ENCODE data around the gene ACO1. TPM values are rescaled to one million over a fixed set of nuclear protein-coding genes. Genes with fewer than 3 reads are reported as not detected.

Gene ACO1
- total RNA-seq, 2 experiments from 2014 or later, result 8.5 to 9.1 TPM

DNA sequence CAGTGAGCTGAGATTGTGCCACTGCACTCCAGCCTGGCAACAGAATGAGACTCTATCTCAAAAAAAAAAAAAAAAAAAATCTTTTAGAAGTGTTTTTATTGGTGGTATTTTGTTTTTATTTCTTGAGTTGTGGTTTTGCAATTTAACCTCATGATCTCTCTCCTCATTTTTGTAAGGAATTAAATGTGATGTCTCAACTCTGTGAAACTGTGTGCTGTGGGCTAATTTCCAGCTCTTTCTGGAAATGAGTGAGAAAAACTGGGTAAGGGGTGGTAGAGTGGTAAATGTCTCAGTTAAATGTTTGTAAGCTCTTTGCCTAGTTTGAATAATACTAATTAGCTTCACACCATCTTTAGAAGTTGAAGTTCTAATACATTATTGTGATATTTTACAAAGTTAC lies 29.0 kb downstream of the ACO1 start:
- Mint-ChIP-seq H3K36me3 (peaks cover 4% of the 10 kb centered on the region), H3K27me3 (no peaks in the 10 kb centered on the region), H3K9me3 (no peaks in the 10 kb centered on the region), H3K4me1 (no peaks in the 10 kb centered on the region), H3K27ac (no peak overlapping the region), H3K4me3 (no peak overlapping the region)
- ATAC-seq (ENCODE audit: low read depth), result no peak
- POLR2A ChIA-PET, result no interaction called here
- no peak for DNase-seq

GRCh38 chr9:32414856-32415255 lies 30.4 kb downstream of the ACO1 start:
- no peak overlapping the region for H3K4me3 Mint-ChIP-seq
- H3K9me3 Mint-ChIP-seq, result no peaks in the 10 kb centered on the region
- no peaks in the 10 kb centered on the region for H3K4me1 Mint-ChIP-seq
- DNase-seq, result no peak
- ATAC-seq (ENCODE audit: low read depth), result no peak
- no peaks in the 10 kb centered on the region for H3K27me3 Mint-ChIP-seq
- no peak overlapping the region for H3K27ac Mint-ChIP-seq
- POLR2A ChIA-PET, result no interaction called here
- H3K36me3 Mint-ChIP-seq, result peaks cover 9% of the 10 kb centered on the region

DNA sequence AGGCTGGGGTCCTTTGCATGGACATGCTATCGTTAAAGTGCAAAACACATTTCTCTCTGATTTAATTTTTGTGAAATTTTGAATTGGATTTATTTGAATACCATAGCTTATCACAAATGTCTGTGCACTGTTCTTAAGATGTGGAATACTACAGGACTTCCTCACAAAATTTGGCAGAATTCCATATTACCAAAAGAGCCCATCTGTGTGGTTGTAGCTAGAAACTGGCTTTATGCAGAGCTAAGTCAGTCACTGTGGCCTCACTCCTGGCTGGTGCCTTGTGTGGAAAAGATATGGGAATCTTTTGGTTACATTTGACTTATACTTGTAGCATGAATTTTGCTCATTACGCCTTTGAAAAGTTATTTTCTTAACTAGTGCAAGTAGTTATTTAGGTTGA lies 35.5 kb downstream of the ACO1 start:
- Mint-ChIP-seq H3K9me3 (no peaks in the 10 kb centered on the region), H3K36me3 (peaks cover 18% of the 10 kb centered on the region), H3K4me1 (no peaks in the 10 kb centered on the region), H3K27ac (no peak overlapping the region), H3K4me3 (no peak overlapping the region), H3K27me3 (no peaks in the 10 kb centered on the region)
- no peak for ATAC-seq (ENCODE audit: low read depth)
- POLR2A ChIA-PET, result no interaction called here
- DNase-seq, result no peak

- ATAC-seq (ENCODE audit: low read depth) (no peak), DNase-seq (no peak)
- Mint-ChIP-seq H3K4me3 (no peak overlapping the region), H3K27me3 (no peaks in the 10 kb centered on the region), H3K9me3 (no peaks in the 10 kb centered on the region), H3K36me3 (peaks cover 18% of the 10 kb centered on the region), H3K4me1 (peaks cover 4% of the 10 kb centered on the region), H3K27ac (no peak overlapping the region)
- POLR2A ChIA-PET, result no interaction called here
These were observed 37.9 kb downstream of the ACO1 start for GRCh38 chr9:32422237-32422806.

GRCh38 chr9:32423371-32423770 lies 38.9 kb downstream of the ACO1 start:
- no peaks in the 10 kb centered on the region for H3K27me3 Mint-ChIP-seq
- H3K4me1 Mint-ChIP-seq, result peaks cover 6% of the 10 kb centered on the region
- peaks cover 19% of the 10 kb centered on the region for H3K36me3 Mint-ChIP-seq
- ATAC-seq (ENCODE audit: low read depth) (no peak), DNase-seq (no peak)
- H3K27ac Mint-ChIP-seq, result no peak overlapping the region
- POLR2A ChIA-PET, result no interaction called here
- H3K4me3 Mint-ChIP-seq, result no peak overlapping the region
- H3K9me3 Mint-ChIP-seq, result no peaks in the 10 kb centered on the region

DNA sequence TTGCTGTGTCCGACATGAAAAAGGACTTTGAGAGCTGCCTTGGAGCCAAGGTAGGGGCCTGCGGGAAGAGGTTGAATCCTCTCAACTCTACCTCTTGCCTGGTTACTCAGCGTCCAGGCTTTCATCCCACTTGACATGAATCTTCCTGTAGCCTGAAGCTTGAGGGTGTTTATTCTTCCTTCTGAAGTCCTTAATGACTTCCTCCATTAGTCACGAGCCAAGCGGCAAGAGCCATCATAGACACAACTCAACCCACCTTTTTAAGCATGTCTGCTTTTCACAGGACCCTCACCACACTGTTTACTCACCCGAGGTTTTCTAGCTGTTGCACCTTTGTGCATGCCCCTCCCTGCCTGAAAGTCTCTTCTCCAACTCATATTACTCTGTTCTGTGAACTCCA lies 40.2 kb downstream of the ACO1 start:
- peaks cover 6% of the 10 kb centered on the region for H3K4me1 Mint-ChIP-seq
- DNase-seq (no peak), ATAC-seq (ENCODE audit: low read depth) (no peak)
- H3K4me3 Mint-ChIP-seq, result no peak overlapping the region
- H3K36me3 Mint-ChIP-seq, result peaks cover 15% of the 10 kb centered on the region
- POLR2A ChIA-PET, result no interaction called here
- H3K9me3 Mint-ChIP-seq, result no peaks in the 10 kb centered on the region
- H3K27ac Mint-ChIP-seq, result peak overlapping the region; percentile 7
- H3K27me3 Mint-ChIP-seq, result no peaks in the 10 kb centered on the region

DNA sequence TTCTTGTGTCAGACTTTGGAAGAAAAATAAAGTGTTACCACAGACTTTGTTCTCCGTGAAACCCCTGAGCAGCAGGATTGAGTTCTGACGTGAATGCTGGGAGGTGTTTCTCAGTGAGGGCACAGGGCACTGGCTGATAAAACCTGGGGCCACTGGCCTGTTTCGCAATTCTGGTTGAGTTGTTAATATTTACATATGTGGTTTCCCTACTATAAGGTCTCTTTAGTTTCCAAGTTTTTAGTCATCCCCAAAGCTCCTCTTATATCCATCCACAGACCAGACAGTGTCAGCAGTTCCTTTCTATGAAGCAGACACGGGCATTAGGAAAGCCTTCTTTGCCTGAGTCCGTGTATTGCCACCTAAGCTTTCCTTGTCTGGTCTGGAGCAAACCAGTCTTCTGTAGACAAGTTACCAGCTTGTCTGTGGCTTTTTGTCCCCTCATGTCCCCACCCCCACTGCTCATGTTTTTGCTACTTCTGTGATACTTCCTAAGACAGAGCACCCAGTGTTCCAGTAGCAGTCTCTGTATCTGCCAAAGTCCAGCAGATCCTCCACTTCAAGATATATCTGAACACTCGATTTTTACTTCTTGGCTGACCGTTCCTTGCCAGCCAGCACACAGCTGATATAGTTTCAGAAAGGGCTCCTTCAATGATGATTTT lies 42.0 kb downstream of the ACO1 start:
- DNase-seq (no peak), ATAC-seq (ENCODE audit: low read depth) (no peak)
- Mint-ChIP-seq H3K4me1 (peaks cover 6% of the 10 kb centered on the region), H3K36me3 (peaks cover 18% of the 10 kb centered on the region), H3K27me3 (no peaks in the 10 kb centered on the region), H3K9me3 (no peaks in the 10 kb centered on the region), H3K27ac (peak overlapping the region; percentile 32), H3K4me3 (no peak overlapping the region)
- POLR2A ChIA-PET, result no interaction called here

DNA sequence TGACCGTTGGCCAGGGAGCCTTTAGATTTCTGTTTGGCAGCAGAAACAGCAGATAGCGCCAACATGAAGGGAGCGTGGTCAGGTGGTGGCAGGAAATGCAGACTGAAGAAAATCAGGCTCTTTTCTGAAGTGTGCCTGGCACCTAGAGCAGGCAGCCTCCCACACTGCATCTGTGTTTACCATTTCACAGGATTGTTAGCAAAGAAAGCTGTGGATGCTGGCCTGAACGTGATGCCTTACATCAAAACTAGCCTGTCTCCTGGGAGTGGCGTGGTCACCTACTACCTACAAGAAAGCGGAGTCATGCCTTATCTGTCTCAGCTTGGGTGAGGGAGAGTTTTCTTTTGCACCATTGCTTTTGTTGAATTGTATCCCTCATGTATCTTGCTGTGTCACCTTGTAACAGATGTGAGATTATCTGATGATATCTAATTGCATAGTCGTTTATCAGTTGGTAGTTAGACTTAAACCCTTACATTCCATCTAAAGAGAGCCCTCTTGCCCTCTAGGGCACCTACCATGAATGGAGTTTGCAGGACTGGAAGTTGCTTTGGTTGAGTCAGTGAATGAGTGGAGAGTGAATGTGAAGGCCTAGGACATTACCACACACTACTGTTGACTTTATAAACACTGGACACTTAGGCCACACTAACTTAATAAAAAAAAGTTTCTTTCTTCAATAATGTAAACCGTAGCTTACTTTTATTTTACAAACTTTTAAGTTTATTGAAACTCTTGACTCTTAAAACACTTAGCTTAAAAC lies 42.8 kb downstream of the ACO1 start:
- Mint-ChIP-seq H3K9me3 (no peaks in the 10 kb centered on the region), H3K4me1 (peaks cover 6% of the 10 kb centered on the region), H3K27ac (peak overlapping the region; percentile 52), H3K36me3 (peaks cover 17% of the 10 kb centered on the region), H3K4me3 (no peak overlapping the region), H3K27me3 (no peaks in the 10 kb centered on the region)
- POLR2A ChIA-PET, result no interaction called here
- ATAC-seq (ENCODE audit: low read depth) (peak; percentile 57), DNase-seq (no peak)

DNA sequence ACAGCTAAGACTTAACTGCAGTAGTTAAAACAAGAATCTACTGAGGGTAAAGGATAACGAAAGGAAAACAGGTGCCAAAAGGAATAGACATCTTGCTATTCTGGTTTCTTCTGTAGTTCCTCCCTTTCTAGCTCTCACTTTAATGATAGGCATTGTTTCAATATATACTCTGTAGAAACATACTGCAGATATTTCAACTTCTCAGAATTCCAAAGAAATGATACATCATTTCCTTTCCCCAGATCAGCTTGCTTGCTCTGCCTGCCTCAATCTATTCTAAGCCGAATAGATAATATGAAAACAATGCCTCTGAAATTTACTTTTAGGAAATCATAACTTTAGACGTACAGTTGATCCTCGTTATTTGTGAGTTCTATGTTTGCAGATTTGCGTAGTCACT lies 46.3 kb downstream of the ACO1 start:
- POLR2A ChIA-PET, result no interaction called here
- no peak for DNase-seq

GRCh38 chr9:32431196-32431595 lies 46.8 kb downstream of the ACO1 start:
- ATAC-seq (ENCODE audit: low read depth) (no peak), DNase-seq (no peak)
- H3K4me3 Mint-ChIP-seq, result no peak overlapping the region
- H3K27ac Mint-ChIP-seq, result no peak overlapping the region
- no peaks in the 10 kb centered on the region for H3K9me3 Mint-ChIP-seq
- peaks cover 12% of the 10 kb centered on the region for H3K36me3 Mint-ChIP-seq
- peaks cover 6% of the 10 kb centered on the region for H3K4me1 Mint-ChIP-seq
- no peaks in the 10 kb centered on the region for H3K27me3 Mint-ChIP-seq
- POLR2A ChIA-PET, result no interaction called here

More for the DNA sequence above, 46.3 kb downstream of the ACO1 start:
- no peak overlapping the region for H3K4me3 Mint-ChIP-seq
- H3K4me1 Mint-ChIP-seq, result peaks cover 6% of the 10 kb centered on the region
- H3K27me3 Mint-ChIP-seq, result no peaks in the 10 kb centered on the region
- ATAC-seq (ENCODE audit: low read depth), result no peak
- peaks cover 12% of the 10 kb centered on the region for H3K36me3 Mint-ChIP-seq
- H3K27ac Mint-ChIP-seq, result no peak overlapping the region
- H3K9me3 Mint-ChIP-seq, result no peaks in the 10 kb centered on the region

- ATAC-seq (ENCODE audit: low read depth), result no peak
- no peaks in the 10 kb centered on the region for H3K9me3 Mint-ChIP-seq
- no peak for DNase-seq
- H3K27ac Mint-ChIP-seq, result no peak overlapping the region
- H3K36me3 Mint-ChIP-seq, result peaks cover 12% of the 10 kb centered on the region
- H3K4me1 Mint-ChIP-seq, result peaks cover 6% of the 10 kb centered on the region
- no peak overlapping the region for H3K4me3 Mint-ChIP-seq
- no peaks in the 10 kb centered on the region for H3K27me3 Mint-ChIP-seq
- POLR2A ChIA-PET, result no interaction called here
These were observed 47.6 kb downstream of the ACO1 start for GRCh38 chr9:32431940-32432555.

GRCh38 chr9:32434892-32435291 lies 50.4 kb downstream of the ACO1 start:
- H3K27me3 Mint-ChIP-seq, result no peaks in the 10 kb centered on the region
- POLR2A ChIA-PET, result no interaction called here
- H3K9me3 Mint-ChIP-seq, result no peaks in the 10 kb centered on the region
- ATAC-seq (ENCODE audit: low read depth) (no peak), DNase-seq (no peak)
- peaks cover 10% of the 10 kb centered on the region for H3K36me3 Mint-ChIP-seq
- no peak overlapping the region for H3K27ac Mint-ChIP-seq
- H3K4me3 Mint-ChIP-seq, result no peak overlapping the region
- H3K4me1 Mint-ChIP-seq, result peaks cover 1% of the 10 kb centered on the region

GRCh38 chr9:32441678-32442077 lies 57.2 kb downstream of the ACO1 start:
- DNase-seq, result no peak
- peaks cover 29% of the 10 kb centered on the region for H3K36me3 Mint-ChIP-seq
- no peak for ATAC-seq (ENCODE audit: low read depth)
- H3K27ac Mint-ChIP-seq, result no peak overlapping the region
- no peaks in the 10 kb centered on the region for H3K27me3 Mint-ChIP-seq
- H3K4me1 Mint-ChIP-seq, result no peaks in the 10 kb centered on the region
- H3K4me3 Mint-ChIP-seq, result no peak overlapping the region
- no peaks in the 10 kb centered on the region for H3K9me3 Mint-ChIP-seq
- POLR2A ChIA-PET, result no interaction called here

DNA sequence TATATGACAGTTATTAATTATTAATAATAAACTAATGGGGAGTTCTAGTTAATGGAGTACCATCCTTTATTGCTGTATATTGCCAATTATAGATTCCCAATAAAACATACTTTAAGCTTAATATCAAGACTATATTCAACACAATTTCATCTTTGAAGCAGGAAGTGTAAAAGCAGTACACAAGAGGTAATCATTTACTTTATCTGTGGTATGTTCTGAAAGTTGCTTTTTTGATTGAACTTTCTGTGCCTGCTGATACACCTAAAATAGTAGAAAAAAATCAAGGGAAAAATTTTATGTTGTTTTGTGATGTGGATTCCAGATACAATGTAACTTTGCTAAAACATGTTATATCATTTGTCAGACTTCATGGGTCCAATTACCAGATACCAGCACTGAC lies 58.0 kb downstream of the ACO1 start:
- no peak for DNase-seq
- H3K4me3 Mint-ChIP-seq, result no peak overlapping the region
- no peaks in the 10 kb centered on the region for H3K27me3 Mint-ChIP-seq
- no peaks in the 10 kb centered on the region for H3K9me3 Mint-ChIP-seq
- no peak overlapping the region for H3K27ac Mint-ChIP-seq
- H3K36me3 Mint-ChIP-seq, result peaks cover 37% of the 10 kb centered on the region
- ATAC-seq (ENCODE audit: low read depth), result no peak
- POLR2A ChIA-PET, result no interaction called here
- no peaks in the 10 kb centered on the region for H3K4me1 Mint-ChIP-seq

All from activated naive CD8-positive, alpha-beta T cell treated with anti-CD3 and anti-CD28 coated beads, Interleukin-2, amount 10 ng/mL, durations not matched to agents 7 days and 5 days (primary cell).